Loucy (cell line): Measurements from ENCODE around the gene OSBPL8.

Source experiments
- H2AFZ ChIP-seq: fragments of 200-600 bp; sonication (generic); 2 replicates; pipeline ENCODE4 v1.6.0; 2016; ENCODE audit warnings: antibody characterized with exemption, mild to moderate bottlenecking, low read length, moderate library complexity
- H3F3A ChIP-seq: fragments of 200-600 bp; 2 replicates; pipeline ENCODE4 v1.6.0; 2016; ENCODE audit warnings: antibody characterized with exemption, low read depth, mild to moderate bottlenecking
- H3K27me3 ChIP-seq: fragments of 200-600 bp; sonication (generic); 2 replicates; pipeline ENCODE4 v1.6.1; 2014; ENCODE audit warnings: low read length, mild to moderate bottlenecking; ENCODE audit not compliant: insufficient read depth, poor library complexity, severe bottlenecking
- H3K36me3 ChIP-seq: fragments of 200-600 bp; sonication (generic); 2 replicates; pipeline ENCODE4 v1.6.1; 2016; ENCODE audit warnings: low read length; ENCODE audit not compliant: insufficient read depth
- H3K4me1 ChIP-seq: fragments of 200-600 bp; sonication (generic); 2 replicates; pipeline ENCODE4 v1.5.1; 2014; ENCODE audit warnings: low read length, mild to moderate bottlenecking; ENCODE audit not compliant: insufficient read depth, poor library complexity, severe bottlenecking
- H3K4me2 ChIP-seq: fragments of 200-600 bp; sonication (generic); 2 replicates; pipeline ENCODE4 v1.6.0; 2014; ENCODE audit warnings: antibody characterized with exemption, low read length, low read depth, mild to moderate bottlenecking; ENCODE audit not compliant: poor library complexity, severe bottlenecking
- H3K4me3 ChIP-seq: fragments of 200-600 bp; sonication (generic); 2 replicates; pipeline ENCODE4 v1.5.1; 2014; ENCODE audit warnings: low read length, mild to moderate bottlenecking, mixed read lengths; ENCODE audit not compliant: poor library complexity, severe bottlenecking
- H3K79me2 ChIP-seq: fragments of 200-600 bp; sonication (generic); 2 replicates; pipeline ENCODE4 v1.6.1; 2014; ENCODE audit warnings: low read length; ENCODE audit not compliant: insufficient read depth
- H3K9ac ChIP-seq: fragments of 200-600 bp; sonication (generic); 2 replicates; pipeline ENCODE4 v1.6.0; 2014; ENCODE audit warnings: mild to moderate bottlenecking, low read depth, low read length, moderate library complexity; ENCODE audit not compliant: poor library complexity, severe bottlenecking
- H3K9me2 ChIP-seq: fragments of 200-600 bp; sonication (generic); replicated peaks from 2 replicates; pipeline ENCODE4 v1.6.1; 2016; ENCODE audit warnings: low read depth, low read length, mixed read lengths
- H3K9me3 ChIP-seq: fragments of 200-600 bp; sonication (generic); 2 replicates; pipeline ENCODE4 v1.6.1; 2014; ENCODE audit warnings: mild to moderate bottlenecking, antibody characterized with exemption, low read length, low read depth; ENCODE audit not compliant: insufficient read depth
- H4K20me1 ChIP-seq: fragments of 200-600 bp; sonication (generic); 2 replicates; pipeline ENCODE4 v1.6.0; 2014; ENCODE audit warnings: antibody characterized with exemption, low read length, mild to moderate bottlenecking; ENCODE audit not compliant: insufficient read depth, poor library complexity, severe bottlenecking
- EZH2phosphoT487 ChIP-seq: fragments of 200-600 bp; IDR thresholded peaks from 2 replicates; pipeline ENCODE4 v1.6.1; 2018; ENCODE audit warnings: antibody characterized with exemption, mild to moderate bottlenecking, moderate library complexity, borderline replicate concordance
- TF ChIP-seq, protein P1 (sequence below): fragments of 200-600 bp; sonication (generic); conservative IDR thresholded peaks from 2 replicates; pipeline ENCODE4 v1.5.1; 2014; ENCODE audit warnings: mild to moderate bottlenecking, antibody characterized with exemption, low read length

Gene OSBPL8

DNA sequence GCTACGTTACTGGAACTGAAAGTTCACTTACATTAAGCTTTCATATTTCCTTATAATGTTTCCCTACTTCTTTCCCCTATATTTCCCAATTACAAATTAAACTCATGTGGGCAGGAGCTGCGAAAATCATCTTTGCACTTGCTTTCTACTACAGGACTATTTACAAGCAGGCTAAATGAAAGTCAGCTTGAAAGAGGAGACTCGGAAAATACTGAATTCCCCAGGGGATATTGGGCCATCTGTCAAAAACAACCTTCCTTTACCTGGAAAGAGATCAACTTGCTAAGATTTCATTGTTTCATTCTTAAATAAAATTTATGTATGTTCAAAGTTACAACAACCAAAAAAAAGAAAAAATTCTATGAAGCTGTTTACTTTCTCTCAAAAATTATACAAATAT, 118.6 kb downstream of the OSBPL8 start:
- H3K4me3 ChIP-seq, result no peak overlapping the region
- H2AFZ ChIP-seq, result no peak overlapping the region
- no peaks in the 10 kb centered on the region for H4K20me1 ChIP-seq
- TF ChIP-seq, protein P1, sequence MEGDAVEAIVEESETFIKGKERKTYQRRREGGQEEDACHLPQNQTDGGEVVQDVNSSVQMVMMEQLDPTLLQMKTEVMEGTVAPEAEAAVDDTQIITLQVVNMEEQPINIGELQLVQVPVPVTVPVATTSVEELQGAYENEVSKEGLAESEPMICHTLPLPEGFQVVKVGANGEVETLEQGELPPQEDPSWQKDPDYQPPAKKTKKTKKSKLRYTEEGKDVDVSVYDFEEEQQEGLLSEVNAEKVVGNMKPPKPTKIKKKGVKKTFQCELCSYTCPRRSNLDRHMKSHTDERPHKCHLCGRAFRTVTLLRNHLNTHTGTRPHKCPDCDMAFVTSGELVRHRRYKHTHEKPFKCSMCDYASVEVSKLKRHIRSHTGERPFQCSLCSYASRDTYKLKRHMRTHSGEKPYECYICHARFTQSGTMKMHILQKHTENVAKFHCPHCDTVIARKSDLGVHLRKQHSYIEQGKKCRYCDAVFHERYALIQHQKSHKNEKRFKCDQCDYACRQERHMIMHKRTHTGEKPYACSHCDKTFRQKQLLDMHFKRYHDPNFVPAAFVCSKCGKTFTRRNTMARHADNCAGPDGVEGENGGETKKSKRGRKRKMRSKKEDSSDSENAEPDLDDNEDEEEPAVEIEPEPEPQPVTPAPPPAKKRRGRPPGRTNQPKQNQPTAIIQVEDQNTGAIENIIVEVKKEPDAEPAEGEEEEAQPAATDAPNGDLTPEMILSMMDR, result no peak
- no peak for TF ChIP-seq EZH2phosphoT487
- peaks cover 6% of the 10 kb centered on the region; the same call in 1 of the 2 replicates for H3K36me3 ChIP-seq
- H3K4me2 ChIP-seq, result no peak overlapping the region
- no peaks in the 10 kb centered on the region for H3K9me2 ChIP-seq
- no peaks in the 10 kb centered on the region for H3K9me3 ChIP-seq
- no peaks in the 10 kb centered on the region for H3F3A ChIP-seq
- peaks cover 23% of the 10 kb centered on the region for H3K79me2 ChIP-seq
- H3K9ac ChIP-seq, result no peak overlapping the region
- H3K4me1 ChIP-seq, result no peaks in the 10 kb centered on the region
- H3K27me3 ChIP-seq, result no peaks in the 10 kb centered on the region

DNA sequence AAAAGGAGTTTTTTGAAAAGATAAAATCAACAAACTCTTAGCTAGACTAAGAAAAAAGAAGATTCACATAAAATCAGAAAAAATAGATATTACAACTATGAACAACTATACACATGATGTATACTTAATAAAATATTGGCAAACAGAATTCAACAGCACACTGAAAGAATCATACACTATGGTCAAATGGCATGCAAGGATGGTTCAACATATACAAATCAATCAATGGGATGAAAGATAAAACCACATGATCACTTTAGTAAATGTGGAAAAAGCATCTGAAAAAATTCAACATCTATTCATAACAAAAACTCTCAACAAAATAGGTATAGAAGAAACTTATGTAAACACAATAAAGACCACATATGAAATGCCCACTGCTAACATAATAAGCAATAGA, 126.8 kb downstream of the OSBPL8 start:
- Histone ChIP-seq H3K4me1 (no peaks in the 10 kb centered on the region), H3K79me2 (peaks cover 46% of the 10 kb centered on the region), H3K9ac (no peak overlapping the region), H3K4me3 (no peak overlapping the region), H3K27me3 (no peaks in the 10 kb centered on the region), H3K9me3 (peaks cover 5% of the 10 kb centered on the region; the same call in 1 of the 2 replicates), H4K20me1 (no peaks in the 10 kb centered on the region), H3F3A (no peaks in the 10 kb centered on the region), H3K4me2 (no peak overlapping the region), H3K9me2 (no peaks in the 10 kb centered on the region), H3K36me3 (peaks cover 13% of the 10 kb centered on the region; the same call in 1 of the 2 replicates), H2AFZ (no peak overlapping the region)
- TF ChIP-seq EZH2phosphoT487, result no peak
- TF ChIP-seq, protein P1, result no peak

DNA sequence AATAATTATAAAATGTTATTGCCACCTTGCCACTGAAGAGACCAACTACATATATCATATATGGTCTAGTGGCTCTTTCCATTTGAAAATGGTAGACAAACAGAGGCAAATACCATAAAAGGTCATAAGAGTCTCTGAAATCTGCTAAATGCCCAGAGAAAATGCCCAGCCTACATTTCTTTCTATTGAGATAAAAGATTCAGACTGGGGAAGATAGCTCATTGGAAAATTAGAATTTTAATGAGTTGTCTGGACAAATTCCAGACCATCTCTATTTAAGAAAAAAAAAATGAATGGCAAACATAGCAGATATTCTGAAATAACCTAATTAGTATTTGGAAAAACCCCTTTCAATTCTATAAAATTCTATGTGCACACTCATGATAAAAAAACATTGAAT, 131.5 kb downstream of the OSBPL8 start:
- no peak overlapping the region for H2AFZ ChIP-seq
- H3K36me3 ChIP-seq, result peaks cover 10% of the 10 kb centered on the region; the same call in 1 of the 2 replicates
- no peak overlapping the region for H3K4me2 ChIP-seq
- H3K79me2 ChIP-seq, result peaks cover 65% of the 10 kb centered on the region
- no peaks in the 10 kb centered on the region for H3K4me1 ChIP-seq
- peaks cover 9% of the 10 kb centered on the region for H3K9me3 ChIP-seq
- no peaks in the 10 kb centered on the region for H3K9me2 ChIP-seq
- no peaks in the 10 kb centered on the region for H3F3A ChIP-seq
- H4K20me1 ChIP-seq, result no peaks in the 10 kb centered on the region
- H3K9ac ChIP-seq, result no peak overlapping the region
- no peak overlapping the region for H3K4me3 ChIP-seq
- no peaks in the 10 kb centered on the region for H3K27me3 ChIP-seq
- no peak for TF ChIP-seq EZH2phosphoT487
- TF ChIP-seq, protein P1, result no peak
